OCI-LY7 (cell line): Measurements from ENCODE around the gene FBXO28.

ENCODE experiments used
- CTCF ChIP-seq: fragments of 200-600 bp; sonication (generic); conservative IDR thresholded peaks from 2 replicates; pipeline ENCODE4 v1.5.1; 2014; ENCODE audit warnings: mild to moderate bottlenecking, antibody characterized with exemption, low read length, moderate library complexity, mixed read lengths
- EZH2phosphoT487 ChIP-seq: fragments of 200-600 bp; sonication (generic); IDR thresholded peaks from 2 replicates; pipeline ENCODE4 v1.6.1; 2018; ENCODE audit warnings: low read depth, borderline replicate concordance, mild to moderate bottlenecking, mixed run types, antibody characterized with exemption, low read length, moderate library complexity, mixed read lengths

DNA sequence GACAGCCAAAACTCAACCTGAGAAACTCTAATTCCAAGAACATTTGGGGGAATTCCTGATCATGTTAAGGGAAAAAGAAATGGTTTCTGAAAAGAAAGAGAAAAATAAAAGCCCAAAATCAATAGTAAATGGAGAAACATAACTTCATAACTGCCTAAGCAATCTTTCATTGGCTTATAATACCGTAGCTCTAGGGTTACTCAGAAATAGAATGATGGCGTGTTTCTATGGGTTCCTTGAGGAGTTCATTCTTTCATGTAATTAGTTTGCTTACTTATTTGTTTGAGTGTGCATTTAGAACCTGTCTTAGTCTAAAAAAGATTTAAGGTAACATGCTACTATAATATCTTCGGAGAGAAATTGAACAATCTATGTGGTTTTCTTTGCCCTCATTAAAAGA is 37.5 kb upstream of the FBXO28 start:
- no peak for TF ChIP-seq CTCF
- no peak for TF ChIP-seq EZH2phosphoT487
